Keratinocyte (primary cell): ENCODE measurements around the gene UTP4. TPM values are rescaled to one million over a fixed set of nuclear protein-coding genes. Genes with fewer than 3 reads are reported as not detected.

Source experiments
- DNase-seq: peaks from one replicate; pipeline ENCODE4 v3.0.0-alpha.2; 2011; ENCODE audit warnings: low read depth, missing footprints, low spot score
- FAIRE-seq: peaks from 2 replicates; lab custom pipeline; 2011; peaks lifted over from hg19 to GRCh38; lab: Jason Lieb, UNC
- H2AFZ ChIP-seq: 2 replicates; pipeline ENCODE4 v1.6.0; 2012; ENCODE audit warnings: low read length, control low read depth, inconsistent platforms; ENCODE audit not compliant: control insufficient read depth
- H3K27ac ChIP-seq: 2 replicates; pipeline ENCODE4 v1.5.1; 2011; ENCODE audit warnings: low read length; ENCODE audit not compliant: control insufficient read depth, insufficient read depth
- H3K27me3 ChIP-seq: 3 replicates; pipeline ENCODE4 v1.6.0; 2011; ENCODE audit warnings: low read length; ENCODE audit not compliant: control insufficient read depth, insufficient read depth; ENCODE audit errors: extremely low read depth
- H3K36me3 ChIP-seq, 2 experiments: 2 replicates in 1 of 2; 3 replicates in 1 of 2; pipeline ENCODE4 v1.5.1; 2011; ENCODE audit warnings: low read length in 2 of 2, mild to moderate bottlenecking in 1 of 2; ENCODE audit not compliant: control insufficient read depth in 2 of 2, insufficient read depth in 2 of 2; ENCODE audit errors: extremely low read depth in 1 of 2
- H3K4me1 ChIP-seq: 3 replicates; pipeline ENCODE4 v1.5.1; 2011; ENCODE audit warnings: low read length; ENCODE audit not compliant: control insufficient read depth, insufficient read depth; ENCODE audit errors: extremely low read depth
- H3K4me2 ChIP-seq: 3 replicates; pipeline ENCODE4 v1.6.0; 2011; ENCODE audit warnings: low read depth, low read length; ENCODE audit not compliant: control insufficient read depth, insufficient read depth; ENCODE audit errors: extremely low read depth
- H3K4me3 ChIP-seq, 3 experiments: fragments of 200-600 bp in 1 of 3; sonication (generic) in 1 of 3; 2 replicates in 2 of 3; 3 replicates in 1 of 3; pipeline ENCODE4 v1.5.1; 2011 to 2016; ENCODE audit warnings: low read length in 3 of 3, mild to moderate bottlenecking in 3 of 3, control low read depth in 2 of 3, inconsistent platforms in 1 of 3, low read depth in 1 of 3, mixed read lengths in 1 of 3, mixed run types in 1 of 3, moderate library complexity in 1 of 3; ENCODE audit not compliant: control insufficient read depth in 2 of 3, insufficient read depth in 2 of 3; ENCODE audit errors: extremely low read depth in 1 of 3
- H3K79me2 ChIP-seq: 2 replicates; pipeline ENCODE4 v1.6.0; 2012; ENCODE audit warnings: low read length; ENCODE audit not compliant: control insufficient read depth, insufficient read depth
- H3K9ac ChIP-seq: 3 replicates; pipeline ENCODE4 v1.6.0; 2011; ENCODE audit warnings: low read length; ENCODE audit not compliant: control insufficient read depth, insufficient read depth; ENCODE audit errors: extremely low read depth
- H3K9me1 ChIP-seq: 3 replicates; pipeline ENCODE4 v1.6.0; 2011; ENCODE audit warnings: low read length; ENCODE audit not compliant: control insufficient read depth, insufficient read depth; ENCODE audit errors: extremely low read depth
- H3K9me3 ChIP-seq: 2 replicates; pipeline ENCODE4 v1.5.1; 2012; ENCODE audit warnings: low read depth, low read length; ENCODE audit not compliant: control insufficient read depth
- H4K20me1 ChIP-seq: 3 replicates; pipeline ENCODE4 v1.6.0; 2011; ENCODE audit warnings: low read length; ENCODE audit not compliant: control insufficient read depth, insufficient read depth; ENCODE audit errors: extremely low read depth
- CTCF ChIP-seq, 3 experiments: IDR thresholded peaks in 1 of 3; conservative IDR thresholded peaks in 1 of 3; optimal IDR thresholded peaks in 1 of 3; 2 replicates in 2 of 3; 3 replicates in 1 of 3; pipeline versions ENCODE3 to v1.5.1; 2011; ENCODE audit warnings: low read length in 3 of 3, mild to moderate bottlenecking in 3 of 3, moderate library complexity in 2 of 3, control low read depth in 1 of 3, inconsistent platforms in 1 of 3; ENCODE audit not compliant: insufficient read depth in 2 of 3; ENCODE audit errors: extremely low read depth in 1 of 3
- EZH2 ChIP-seq: IDR thresholded peaks from one replicate; pipeline ENCODE4 v1.6.1; 2012; ENCODE audit warnings: inconsistent platforms, mild to moderate bottlenecking, low read length, moderate library complexity
- dilution Hi-C: fragments of 300-500 bp; cut with MboI; formaldehyde crosslinking; loops from one replicate; pipeline ENCODE4 v1.7.0; 2020; ENCODE audit warnings: low sequenced_read_pairs; ENCODE audit not compliant: extremely low pct_ligation_motif_present
- polyA plus RNA-seq, 5 experiments: library from polyadenylated mRNA; depleted of rRNA in 3 of 5; stranded (reverse) in 3 of 5; stranded (forward) in 1 of 5; unstranded in 1 of 5; fragments of >200 nt; gene quantifications; 1 replicate in 1 of 5; 2 replicates in 3 of 5; 3 replicates in 1 of 5; pipeline versions ENCODE4 v1.2.1 to v1.2.3, GENCODE V29; 2011 to 2012; ENCODE audit warnings: missing spikeins in 2 of 5, low read depth in 1 of 5, low replicate concordance in 1 of 5

The UTP4 gene
- polyA plus RNA-seq, 1 donor (not counting 4 experiments of a cell fraction or from before 2014, with no cell fraction given), result 106 TPM

DNA sequence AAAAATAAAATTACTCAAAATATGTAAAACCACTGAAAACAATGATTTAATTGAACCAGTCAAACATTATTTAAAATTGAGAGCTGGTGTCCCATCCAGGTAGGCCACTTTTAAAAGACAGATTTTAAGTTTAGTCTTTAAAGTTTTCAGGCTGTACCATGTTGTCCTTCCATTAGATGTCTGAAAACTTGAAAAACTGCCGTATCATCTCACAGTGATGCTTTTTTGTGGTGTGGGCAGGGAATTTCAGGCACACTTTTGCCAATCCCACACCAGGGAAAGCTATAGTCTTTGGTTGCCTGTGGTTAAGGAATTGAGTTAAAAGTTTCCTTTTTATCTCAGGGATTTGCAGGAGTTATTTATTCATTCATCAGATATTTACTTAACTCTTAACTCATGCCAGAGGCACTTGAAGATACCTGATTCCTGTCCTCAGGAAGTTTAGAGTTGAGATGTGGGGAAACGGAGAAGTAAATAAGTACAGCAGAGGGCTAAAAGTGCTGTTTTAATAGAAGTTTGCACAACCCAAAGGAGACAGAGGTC, 57.7 kb downstream of the UTP4 start:
- peak overlapping the region; percentile 6 for H3K4me2 ChIP-seq
- dilution Hi-C loops, result no loop called here
- H3K9ac ChIP-seq, result no peak overlapping the region
- no peaks in the 10 kb centered on the region for H3K9me1 ChIP-seq
- no peaks in the 10 kb centered on the region for H3K9me3 ChIP-seq
- H4K20me1 ChIP-seq, result no peaks in the 10 kb centered on the region
- peaks cover 34% of the 10 kb centered on the region for H3K4me1 ChIP-seq
- H3K4me3 ChIP-seq, result no peak overlapping the region
- no peaks in the 10 kb centered on the region for H3K36me3 ChIP-seq
- DNase-seq (no peak), FAIRE-seq (no peak)
- no peak overlapping the region for H3K27ac ChIP-seq
- H3K27me3 ChIP-seq, result no peaks in the 10 kb centered on the region
- peaks cover 61% of the 10 kb centered on the region for H3K79me2 ChIP-seq
- no peak overlapping the region for H2AFZ ChIP-seq
- no peak for TF ChIP-seq EZH2
- no peak for TF ChIP-seq CTCF (optimal IDR thresholded peaks at IDR 0.05 in 1 of 3, IDR thresholded peaks at IDR 0.05 in 1 of 3, conservative IDR thresholded peaks at IDR 0.05 in 1 of 3; ENCODE audit: extremely low read depth in 1 of 3, insufficient read depth in 2 of 3, low read length in 3 of 3)

- H3K4me1 ChIP-seq, result peaks cover 34% of the 10 kb centered on the region
These were observed 58.1 kb downstream of the UTP4 start for GRCh38 chr16:69190598-69190997.

More at GRCh38 chr16:69190598-69190997, 58.1 kb downstream of the UTP4 start:
- no peak overlapping the region for H3K4me2 ChIP-seq
- H4K20me1 ChIP-seq, result no peaks in the 10 kb centered on the region
- FAIRE-seq (no peak), DNase-seq (no peak)
- no peaks in the 10 kb centered on the region for H3K36me3 ChIP-seq
- no peak overlapping the region for H3K27ac ChIP-seq
- no peak for TF ChIP-seq EZH2
- no peak for TF ChIP-seq CTCF (optimal IDR thresholded peaks at IDR 0.05 in 1 of 3, IDR thresholded peaks at IDR 0.05 in 1 of 3, conservative IDR thresholded peaks at IDR 0.05 in 1 of 3; ENCODE audit: extremely low read depth in 1 of 3, insufficient read depth in 2 of 3, low read length in 3 of 3)
- no peaks in the 10 kb centered on the region for H3K9me1 ChIP-seq
- no peak overlapping the region for H2AFZ ChIP-seq
- H3K9ac ChIP-seq, result no peak overlapping the region
- H3K27me3 ChIP-seq, result no peaks in the 10 kb centered on the region
- dilution Hi-C loops, result no loop called here
- H3K9me3 ChIP-seq, result no peaks in the 10 kb centered on the region
- no peak overlapping the region for H3K4me3 ChIP-seq
- H3K79me2 ChIP-seq, result peaks cover 65% of the 10 kb centered on the region
